ENCODE measurements around the gene SPIRE1.
"Not testable (repeated sequence)": the region's sequence is repeated elsewhere in the genome, so short reads cannot be mapped to it uniquely, and the experiment has no call there.

SPIRE1 gene

GRCh38 chr18:12441475-12442034 lies 216.4 kb downstream of the SPIRE1 start:
- DNase-seq, result no peak

GRCh38 chr18:12438257-12438656 lies 219.7 kb downstream of the SPIRE1 start:
- no peak for DNase-seq

- DNase-seq, result no peak
These were observed 222.0 kb downstream of the SPIRE1 start for GRCh38 chr18:12435867-12436266.

- no peak for DNase-seq
These were observed 223.4 kb downstream of the SPIRE1 start for GRCh38 chr18:12434541-12434929.

- no peak for DNase-seq
These were observed 223.9 kb downstream of the SPIRE1 start for GRCh38 chr18:12433829-12434540.

GRCh38 chr18:12432881-12433280 lies 225.0 kb downstream of the SPIRE1 start:
- no peak for DNase-seq

GRCh38 chr18:12432196-12432595 lies 225.7 kb downstream of the SPIRE1 start:
- DNase-seq, result no peak

- DNase-seq, result no peak
These were observed 226.3 kb downstream of the SPIRE1 start for GRCh38 chr18:12431561-12431960.

GRCh38 chr18:12430137-12430990 lies 227.5 kb downstream of the SPIRE1 start:
- no peak for DNase-seq

GRCh38 chr18:12429556-12429955 lies 228.4 kb downstream of the SPIRE1 start:
- no peak for DNase-seq

- no peak for DNase-seq
These were observed 229.0 kb downstream of the SPIRE1 start for GRCh38 chr18:12428923-12429322.

GRCh38 chr18:12426924-12427323 lies 231.0 kb downstream of the SPIRE1 start:
- DNase-seq, result no peak

- DNase-seq, result no peak
These were observed 233.7 kb downstream of the SPIRE1 start for GRCh38 chr18:12424252-12424651.

- no peak for DNase-seq
These were observed 234.1 kb downstream of the SPIRE1 start for GRCh38 chr18:12423820-12424219.

- no peak for DNase-seq
These were observed 234.5 kb downstream of the SPIRE1 start for GRCh38 chr18:12423393-12423792.

GRCh38 chr18:12422936-12423335 lies 235.0 kb downstream of the SPIRE1 start:
- DNase-seq, result no peak

- no peak for DNase-seq
These were observed 236.2 kb downstream of the SPIRE1 start for GRCh38 chr18:12421732-12422131.

GRCh38 chr18:12420821-12421421 lies 237.0 kb downstream of the SPIRE1 start:
- no peak for DNase-seq

- no peak for DNase-seq
These were observed 240.2 kb downstream of the SPIRE1 start for GRCh38 chr18:12417687-12418086.

GRCh38 chr18:12416098-12416729 lies 241.7 kb downstream of the SPIRE1 start:
- DNase-seq, result no peak

- DNase-seq, result no peak
These were observed 246.5 kb downstream of the SPIRE1 start for GRCh38 chr18:12411456-12411855.

- not testable (repeated sequence) for DNase-seq
These were observed 247.2 kb downstream of the SPIRE1 start for GRCh38 chr18:12410747-12411146.

GRCh38 chr18:12410081-12410481 lies 247.8 kb downstream of the SPIRE1 start:
- no peak for DNase-seq

Data from CD4-positive, alpha-beta T cell treated with Interleukin-21 for 1 hour (primary cell).